Measurements from ENCODE around the gene SEC63. TPM values are rescaled to one million over a fixed set of nuclear protein-coding genes. Genes with fewer than 3 reads are reported as not detected.
A peak's percentile ranks its signal among the peaks of the same experiment; 100 is the strongest.
"Not testable (repeated sequence)": the region's sequence is repeated elsewhere in the genome, so short reads cannot be mapped to it uniquely, and the experiment has no call there.

SEC63 gene
- polyA plus RNA-seq, 1 donor, result 144 TPM

GRCh38 chr6:107864226-107865127 lies 93.5 kb downstream of the SEC63 start:
- no peak for DNase-seq

- DNase-seq, result no peak
Observed at GRCh38 chr6:107862383-107862782, 95.6 kb downstream of the SEC63 start.

GRCh38 chr6:107860963-107861362 lies 97.0 kb downstream of the SEC63 start:
- DNase-seq, result not testable (repeated sequence)

GRCh38 chr6:107860144-107860543 lies 97.9 kb downstream of the SEC63 start:
- not testable (repeated sequence) for DNase-seq

- no peak for DNase-seq
Observed at GRCh38 chr6:107853230-107853629, 104.8 kb downstream of the SEC63 start.

GRCh38 chr6:107849325-107849724 lies 108.7 kb downstream of the SEC63 start:
- DNase-seq, result no peak

- peak; percentile 86 for DNase-seq
Observed at GRCh38 chr6:107847844-107848802, 109.9 kb downstream of the SEC63 start.

GRCh38 chr6:107846262-107846795 lies 111.7 kb downstream of the SEC63 start:
- no peak for DNase-seq

- no peak for DNase-seq
Observed at GRCh38 chr6:107845777-107846176, 112.2 kb downstream of the SEC63 start.

GRCh38 chr6:107843400-107843799 lies 114.6 kb downstream of the SEC63 start:
- DNase-seq, result no peak

- no peak for DNase-seq
Observed at GRCh38 chr6:107841275-107841670, 116.7 kb downstream of the SEC63 start.

- DNase-seq, result no peak
Observed at GRCh38 chr6:107840636-107841274, 117.3 kb downstream of the SEC63 start.

- DNase-seq, result no peak
Observed at GRCh38 chr6:107833136-107833535, 124.9 kb downstream of the SEC63 start.

- no peak for DNase-seq
Observed at GRCh38 chr6:107832151-107833056, 125.6 kb downstream of the SEC63 start.

GRCh38 chr6:107830060-107830459 lies 127.9 kb downstream of the SEC63 start:
- no peak for DNase-seq

GRCh38 chr6:107827541-107827940 lies 130.5 kb downstream of the SEC63 start:
- DNase-seq, result no peak

- no peak for DNase-seq
Observed at GRCh38 chr6:107823047-107823557, 134.9 kb downstream of the SEC63 start.

- no peak for DNase-seq
Observed at GRCh38 chr6:107822176-107823046, 135.6 kb downstream of the SEC63 start.

GRCh38 chr6:107821591-107821990 lies 136.4 kb downstream of the SEC63 start:
- DNase-seq, result no peak

Data from left kidney (tissue), 2 donors.